ENCODE data around the gene RASAL2.
"Not testable (repeated sequence)": the region's sequence is repeated elsewhere in the genome, so short reads cannot be mapped to it uniquely, and the experiment has no call there.

RASAL2 gene

GRCh38 chr1:178273707-178274410 is 180.0 kb downstream of the RASAL2 start:
- in situ Hi-C loops (cut with MboI; ENCODE audit: low sequenced_read_pairs): no loop called here

DNA sequence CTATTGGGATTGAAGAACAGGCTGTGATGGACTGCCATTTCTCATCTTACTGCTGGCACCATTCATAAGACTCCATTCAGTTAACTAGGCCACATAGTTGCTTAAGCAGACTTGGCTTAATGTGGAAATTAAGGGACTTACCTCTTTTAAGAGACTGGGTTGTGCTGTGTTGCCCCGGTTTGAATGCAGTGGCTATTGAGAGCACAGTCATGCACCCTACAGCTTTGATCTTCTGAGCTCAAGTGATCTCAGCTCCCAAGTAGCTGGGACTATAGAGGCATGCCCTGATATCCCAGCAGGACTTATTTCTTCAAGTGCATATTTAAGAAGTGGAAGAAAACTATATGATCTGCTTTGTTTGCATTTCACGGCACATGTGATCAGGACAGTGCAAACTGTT is 181.1 kb downstream of the RASAL2 start:
- in situ Hi-C loops (cut with MboI; ENCODE audit: low sequenced_read_pairs): no loop called here

DNA sequence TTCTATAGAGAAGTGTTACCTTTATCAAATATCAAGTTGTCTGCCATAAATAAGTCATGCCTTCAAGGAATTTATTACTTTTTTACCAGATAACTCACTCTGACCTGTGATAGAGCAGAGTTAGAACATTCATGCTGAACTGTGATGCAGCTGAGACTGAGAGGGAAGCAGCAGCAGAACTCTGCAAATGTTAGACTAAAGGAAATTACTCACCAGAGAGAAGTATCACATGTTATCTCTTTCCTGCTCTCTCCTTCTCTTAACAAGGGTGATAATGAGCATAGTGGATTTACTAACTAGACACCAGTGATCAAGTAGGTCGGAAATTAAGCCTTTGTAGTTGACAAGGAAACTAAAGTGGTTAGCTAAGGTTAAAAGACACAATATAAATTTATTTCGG is 181.6 kb downstream of the RASAL2 start:
- in situ Hi-C loops (cut with MboI; ENCODE audit: low sequenced_read_pairs): no loop called here

GRCh38 chr1:178277793-178278530 is 184.1 kb downstream of the RASAL2 start:
- in situ Hi-C loops (cut with MboI; ENCODE audit: low sequenced_read_pairs): no loop called here

- in situ Hi-C loops (cut with MboI; ENCODE audit: low sequenced_read_pairs): no loop called here
Observed at GRCh38 chr1:178278916-178279686, 185.2 kb downstream of the RASAL2 start.

GRCh38 chr1:178282949-178283367 is 189.1 kb downstream of the RASAL2 start:
- in situ Hi-C loops (cut with MboI; ENCODE audit: low sequenced_read_pairs): no loop called here

DNA sequence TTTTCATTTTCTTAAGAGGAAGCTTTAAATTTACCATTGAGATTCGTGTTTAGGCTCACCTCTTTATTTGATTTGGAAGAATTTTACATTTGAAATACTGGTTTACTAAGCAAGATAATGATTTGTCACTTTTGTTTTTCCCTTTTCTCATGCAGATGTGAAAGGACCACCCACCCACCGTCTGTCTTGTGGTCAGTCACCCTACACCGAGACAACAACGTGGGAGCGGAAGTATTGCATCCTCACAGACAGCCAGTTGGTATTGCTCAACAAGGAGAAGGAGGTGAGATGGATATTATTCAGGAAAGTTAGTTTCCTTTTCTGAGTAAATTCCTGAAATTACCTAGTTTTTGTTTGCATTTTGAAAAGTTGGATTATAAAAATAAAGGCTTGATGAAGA is 189.5 kb downstream of the RASAL2 start:
- in situ Hi-C loops (cut with MboI; ENCODE audit: low sequenced_read_pairs): no loop called here

- in situ Hi-C loops (cut with MboI; ENCODE audit: low sequenced_read_pairs): no loop called here
Observed at GRCh38 chr1:178284058-178284457, 190.2 kb downstream of the RASAL2 start.

DNA sequence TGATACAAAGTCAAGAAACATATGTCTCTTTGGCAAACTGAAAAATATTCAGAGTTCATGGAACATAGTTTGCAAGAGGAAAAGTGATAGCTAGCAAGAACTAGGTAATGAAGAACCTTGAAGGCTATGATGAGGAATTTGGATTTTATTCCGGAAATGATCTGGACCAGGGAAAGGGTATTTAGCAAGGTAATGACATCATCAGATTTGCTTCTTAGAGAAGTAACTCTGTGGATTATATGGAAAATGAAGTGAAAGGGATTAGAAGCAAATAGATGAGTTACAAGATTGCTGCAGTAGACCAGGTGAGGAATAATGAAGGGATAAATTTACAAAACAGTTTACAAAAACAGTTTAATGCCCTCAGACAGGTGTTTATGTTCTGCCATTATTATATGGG is 197.3 kb downstream of the RASAL2 start:
- in situ Hi-C loops (cut with MboI; ENCODE audit: low sequenced_read_pairs): no loop called here

GRCh38 chr1:178294654-178295053 is 200.8 kb downstream of the RASAL2 start:
- in situ Hi-C loops (cut with MboI; ENCODE audit: low sequenced_read_pairs): no loop called here

DNA sequence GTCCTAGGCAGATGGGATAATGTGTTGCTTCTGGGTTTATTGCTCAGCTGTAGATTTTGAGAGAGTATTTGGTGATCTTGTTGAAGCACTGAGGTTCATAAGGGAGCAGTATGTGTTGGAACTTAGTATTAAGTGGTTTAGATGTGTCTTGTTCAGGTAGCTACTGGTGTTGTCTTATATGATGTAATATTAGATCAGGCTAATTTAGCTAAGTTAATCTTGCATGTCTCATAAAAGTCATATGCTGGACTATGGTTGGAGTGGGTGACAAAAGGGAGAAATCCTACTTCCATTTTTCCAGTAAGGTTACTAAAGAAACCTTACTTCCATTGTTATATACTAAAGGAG is 206.4 kb downstream of the RASAL2 start:
- in situ Hi-C loops (cut with MboI; ENCODE audit: low sequenced_read_pairs): no loop called here

- in situ Hi-C loops (cut with MboI; ENCODE audit: low sequenced_read_pairs): no loop called here
Observed at GRCh38 chr1:178301141-178301540, 207.2 kb downstream of the RASAL2 start.

DNA sequence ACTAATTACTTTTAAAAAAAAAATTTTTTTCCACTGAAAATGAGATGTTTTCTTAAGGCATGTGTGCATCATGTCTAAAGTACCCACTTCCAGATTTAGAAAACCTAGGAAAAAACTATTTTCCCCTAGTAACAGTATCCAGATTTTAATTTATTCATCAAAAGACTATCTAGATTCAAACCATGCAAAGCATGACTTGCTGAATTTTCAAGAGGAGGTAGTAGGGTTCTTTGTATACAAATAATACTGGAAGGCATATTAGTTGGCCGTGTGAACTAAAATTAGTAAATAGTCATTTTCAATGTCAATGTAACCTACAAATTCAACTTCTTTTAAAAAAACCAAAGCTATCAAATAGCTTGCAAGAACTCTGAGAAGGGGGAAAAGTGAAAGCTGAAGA is 213.4 kb downstream of the RASAL2 start:
- in situ Hi-C loops (cut with MboI; ENCODE audit: low sequenced_read_pairs): no loop called here

GRCh38 chr1:178308438-178308837 is 214.5 kb downstream of the RASAL2 start:
- in situ Hi-C loops (cut with MboI; ENCODE audit: low sequenced_read_pairs): no loop called here

DNA sequence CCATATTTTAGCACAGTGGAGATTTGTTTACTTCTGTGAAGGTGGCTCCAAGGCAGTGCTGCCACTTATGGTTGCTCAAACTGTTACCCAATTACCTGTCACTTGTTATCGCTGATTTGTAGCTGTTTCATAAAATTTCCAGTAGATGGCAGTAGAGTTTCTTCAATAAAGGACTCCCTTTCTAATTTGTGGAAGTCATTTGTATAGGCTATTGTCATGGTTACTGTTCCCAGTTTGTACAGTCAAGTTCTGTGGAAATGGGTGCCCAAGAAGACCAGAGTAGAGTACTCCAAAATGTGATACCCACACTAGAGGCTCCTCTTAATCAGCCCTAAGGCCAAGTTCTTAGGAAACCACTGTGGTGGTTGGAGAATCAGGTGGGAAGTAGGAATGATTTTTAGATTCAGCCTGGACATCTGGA is 216.8 kb downstream of the RASAL2 start:
- in situ Hi-C loops (cut with MboI; ENCODE audit: low sequenced_read_pairs): no loop called here

DNA sequence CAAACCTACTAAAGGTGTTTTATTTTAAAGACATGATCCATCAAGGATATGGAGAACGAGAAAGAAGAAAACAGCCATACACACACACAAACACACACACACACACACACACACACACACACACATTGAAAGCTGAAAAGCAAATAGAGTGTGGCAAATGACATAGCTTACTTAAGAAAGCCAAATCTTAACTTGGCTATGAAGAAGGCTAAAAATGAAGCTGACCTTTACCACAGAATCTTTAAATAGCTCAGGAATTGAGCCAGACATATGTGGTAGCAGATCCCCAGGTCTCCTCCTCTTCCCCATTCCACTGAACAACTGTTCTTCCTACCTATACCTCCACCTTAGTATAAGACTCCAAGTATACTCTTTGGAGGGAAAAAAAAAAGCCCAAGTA is 217.3 kb downstream of the RASAL2 start:
- in situ Hi-C loops (cut with MboI; ENCODE audit: low sequenced_read_pairs): no loop called here

- in situ Hi-C loops (cut with MboI; ENCODE audit: low sequenced_read_pairs): not testable (repeated sequence)
Observed at GRCh38 chr1:178320280-178320982, 226.5 kb downstream of the RASAL2 start.

DNA sequence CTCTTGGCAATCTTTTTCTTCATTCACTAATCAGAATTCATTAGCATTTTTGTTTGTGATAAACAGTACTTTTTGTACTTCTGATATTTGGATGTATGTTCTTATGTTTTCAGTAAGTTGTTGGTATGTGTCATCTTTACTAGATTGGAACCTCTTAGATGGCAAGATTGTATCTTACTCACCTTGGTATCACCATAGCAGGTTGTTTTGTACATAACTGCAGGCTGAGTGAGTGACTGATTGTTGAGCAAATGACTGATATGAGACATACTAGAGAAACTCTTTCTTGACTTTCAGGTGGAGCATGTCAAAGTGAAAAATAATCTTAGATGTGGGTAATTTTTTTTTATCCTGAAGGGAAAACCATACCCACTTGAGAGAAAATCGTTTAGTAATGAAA is 229.2 kb downstream of the RASAL2 start:
- in situ Hi-C loops (cut with MboI; ENCODE audit: low sequenced_read_pairs): no loop called here

- in situ Hi-C loops (cut with MboI; ENCODE audit: low sequenced_read_pairs): no loop called here
Observed at GRCh38 chr1:178324003-178324402, 230.1 kb downstream of the RASAL2 start.

- in situ Hi-C loops (cut with MboI; ENCODE audit: low sequenced_read_pairs): no loop called here
Observed at GRCh38 chr1:178328728-178329127, 234.8 kb downstream of the RASAL2 start.

DNA sequence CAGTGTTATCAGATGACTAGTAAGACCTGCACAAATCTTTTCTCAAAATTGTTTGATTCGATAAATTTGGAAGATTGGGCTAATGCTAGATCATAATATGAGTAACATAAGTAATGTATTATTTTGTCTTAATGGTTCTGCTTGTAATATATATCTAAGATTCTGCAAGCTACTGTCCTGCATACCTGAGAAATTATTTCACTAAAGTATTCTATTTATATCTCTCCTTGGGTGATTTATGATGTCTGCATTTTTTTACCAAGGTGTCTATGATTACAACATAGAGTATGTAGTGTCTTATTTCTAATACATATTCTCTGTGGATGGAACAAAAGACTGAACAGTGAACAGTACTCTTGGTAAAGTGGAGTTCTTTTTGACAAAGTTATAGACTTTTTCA is 236.2 kb downstream of the RASAL2 start:
- in situ Hi-C loops (cut with MboI; ENCODE audit: low sequenced_read_pairs): no loop called here
